Mammary epithelial cell (primary cell): Measurements from ENCODE around the gene FILIP1L.

Source experiments
- CTCF ChIP-seq, 2 donors: IDR thresholded peaks in 1 of 2; conservative IDR thresholded peaks in 1 of 2; 2 replicates each; pipeline ENCODE4 v1.5.1; 2011 to 2012; ENCODE audit warnings: inconsistent platforms in 2 of 2, low read length in 2 of 2, mild to moderate bottlenecking in 2 of 2, control low read depth in 1 of 2, low read depth in 1 of 2; ENCODE audit not compliant: insufficient read depth in 1 of 2; ENCODE audit errors: extremely low read depth in 1 of 2
- EZH2 ChIP-seq: IDR thresholded peaks from 2 replicates; pipeline ENCODE4 v1.6.1; 2012; ENCODE audit warnings: low read length, inconsistent platforms, borderline replicate concordance

GRCh38 chr3:100075196-100075595, 39.1 kb downstream of the FILIP1L start:
- no peak for TF ChIP-seq CTCF (conservative IDR thresholded peaks at IDR 0.05 in 1 of 2, IDR thresholded peaks at IDR 0.05 in 1 of 2; ENCODE audit: extremely low read depth in 1 of 2, insufficient read depth in 1 of 2, low read depth in 1 of 2, low read length in 2 of 2)
- no peak for TF ChIP-seq EZH2
